Inferior parietal cortex (tissue), 1 donor: ENCODE results near the gene ACSS2.

Experiments used
- DNase-seq: peaks from one replicate; pipeline ENCODE4 v3.0.0-alpha.2; 2016; ENCODE audit errors: extremely low spot score

Gene ACSS2

GRCh38 chr20:34876406-34877282, at the start of gene ACSS2:
TSS of gene ACSS2 (plus strand) at chr20:34876612. CDS start at chr20:34876646, 34 bp downstream.
- DNase-seq, result peak; percentile 78

DNA sequence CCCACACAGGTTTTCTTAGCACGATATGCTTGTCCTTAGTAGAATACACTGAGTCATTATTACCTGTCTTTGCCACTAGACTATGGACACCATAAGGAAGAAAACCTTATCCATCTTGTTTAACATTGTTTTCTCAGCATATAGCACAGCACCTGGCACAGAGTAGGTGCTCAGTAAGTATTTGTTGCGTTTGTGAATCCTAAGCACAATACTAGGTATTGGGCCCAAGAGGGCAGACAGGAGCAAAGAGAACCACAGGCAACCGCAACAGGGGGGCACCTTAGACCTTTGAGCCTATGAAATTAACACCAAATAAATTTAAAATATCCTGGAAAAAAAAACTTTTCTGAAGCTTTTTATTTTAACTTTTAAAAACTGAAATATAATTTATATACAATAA, 47.2 kb upstream of the ACSS2 start:
- no peak for DNase-seq

DNA sequence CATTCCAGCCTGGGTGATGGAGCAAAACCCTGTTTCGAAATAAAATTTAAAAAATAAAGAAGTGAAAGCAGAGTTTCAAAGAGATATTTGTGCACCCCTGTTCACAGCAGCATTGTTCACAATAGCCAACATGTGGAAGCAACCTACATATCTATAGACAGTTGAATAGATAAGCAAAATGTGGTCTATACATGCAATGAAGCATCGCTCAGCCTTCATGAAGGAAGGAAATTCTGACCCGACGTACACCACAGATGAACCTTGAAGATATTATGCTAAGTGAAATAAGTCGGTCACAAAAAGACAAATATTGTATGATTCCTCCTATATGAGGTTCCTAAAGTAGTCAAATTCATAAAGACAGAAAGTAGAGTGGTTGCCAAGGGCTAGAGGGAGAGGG, 44.5 kb upstream of the ACSS2 start:
- no peak for DNase-seq

- peak; percentile 74 for DNase-seq
Observed at GRCh38 chr20:34834459-34834893, 41.9 kb upstream of the ACSS2 start.

- DNase-seq, result no peak
Observed at GRCh38 chr20:34842143-34842542, 34.3 kb upstream of the ACSS2 start.

DNA sequence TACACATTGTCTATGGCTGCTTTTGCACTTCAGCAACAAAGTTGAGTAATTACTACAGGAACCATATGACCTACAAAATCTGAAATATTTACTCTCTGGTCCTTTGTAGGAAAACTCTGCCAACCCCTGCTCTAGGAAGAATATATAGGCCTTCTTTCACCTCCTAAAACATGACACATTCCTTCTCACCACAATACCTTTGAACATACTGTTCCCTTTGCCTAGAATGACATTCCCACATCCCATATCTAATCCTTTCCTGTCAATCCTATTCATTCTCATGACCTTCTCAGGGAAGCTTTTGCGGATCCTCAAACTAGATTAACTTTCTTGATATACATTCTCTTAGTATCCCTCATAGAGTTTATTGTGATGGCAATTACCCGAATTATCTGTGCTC, 33.0 kb upstream of the ACSS2 start:
- DNase-seq, result no peak

GRCh38 chr20:34848597-34848996, 27.8 kb upstream of the ACSS2 start:
- DNase-seq, result no peak

DNA sequence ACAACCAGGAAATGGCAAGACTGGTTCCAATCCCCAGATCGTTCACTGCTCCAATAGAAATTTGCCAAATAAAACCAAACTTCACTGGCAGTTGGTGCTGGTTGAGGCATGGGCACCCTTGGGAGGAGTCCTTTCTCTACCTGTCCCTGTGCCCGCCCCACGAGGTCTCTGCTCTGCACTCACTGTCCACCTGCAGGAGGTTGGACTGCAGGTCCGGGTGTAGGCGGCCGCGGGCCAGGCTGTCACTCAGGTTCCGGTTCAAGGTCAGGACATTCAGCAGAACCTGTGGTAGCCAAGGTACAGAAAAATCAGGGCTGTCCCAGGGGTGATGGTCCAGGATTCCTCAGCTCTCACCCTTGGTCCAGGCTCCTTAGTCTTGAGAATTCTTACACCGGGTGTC, 26.6 kb upstream of the ACSS2 start:
- no peak for DNase-seq

GRCh38 chr20:34850969-34851368, 25.4 kb upstream of the ACSS2 start:
- no peak for DNase-seq

GRCh38 chr20:34852298-34852697, 24.1 kb upstream of the ACSS2 start:
- DNase-seq, result no peak

- no peak for DNase-seq
Observed at GRCh38 chr20:34859367-34859766, 17.0 kb upstream of the ACSS2 start.

DNA sequence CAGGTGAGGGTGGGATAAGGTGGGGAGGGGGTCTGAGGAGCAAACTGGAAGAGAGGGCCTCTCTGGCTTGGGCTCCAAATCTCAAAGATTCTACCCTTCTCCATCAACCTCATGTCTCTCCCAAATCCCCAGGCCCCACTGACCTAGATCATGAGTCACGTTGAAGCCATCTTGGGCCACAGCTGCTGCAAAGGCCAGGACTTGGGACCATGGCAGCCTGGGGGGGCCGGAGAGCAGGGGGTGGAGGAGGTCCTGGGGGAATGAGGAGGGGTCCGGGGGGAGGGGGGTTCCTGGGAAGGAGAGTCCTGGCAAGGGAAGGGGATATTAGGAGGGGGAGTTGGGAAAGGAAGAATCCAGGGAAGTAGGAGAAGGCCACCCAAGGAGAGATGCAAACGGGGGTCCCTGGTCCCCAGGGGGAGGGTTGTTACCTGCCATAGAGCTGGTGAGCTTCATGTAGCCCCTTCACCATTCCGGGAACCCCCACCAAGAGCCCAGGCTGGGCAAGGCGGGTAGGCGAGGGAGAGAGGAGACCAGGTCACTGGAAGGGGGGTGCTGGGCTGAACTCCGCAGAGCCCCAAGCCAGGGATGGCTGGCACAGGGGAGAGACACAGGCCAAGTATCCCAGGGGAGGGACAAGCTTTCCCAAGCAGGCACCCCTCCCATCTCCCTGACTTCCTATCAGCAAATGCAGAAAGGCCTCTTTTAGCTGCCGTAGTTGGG, 16.4 kb upstream of the ACSS2 start:
- DNase-seq, result no peak

GRCh38 chr20:34861386-34862084, 14.9 kb upstream of the ACSS2 start:
- no peak for DNase-seq

- no peak for DNase-seq
Observed at GRCh38 chr20:34862724-34863123, 13.7 kb upstream of the ACSS2 start.

DNA sequence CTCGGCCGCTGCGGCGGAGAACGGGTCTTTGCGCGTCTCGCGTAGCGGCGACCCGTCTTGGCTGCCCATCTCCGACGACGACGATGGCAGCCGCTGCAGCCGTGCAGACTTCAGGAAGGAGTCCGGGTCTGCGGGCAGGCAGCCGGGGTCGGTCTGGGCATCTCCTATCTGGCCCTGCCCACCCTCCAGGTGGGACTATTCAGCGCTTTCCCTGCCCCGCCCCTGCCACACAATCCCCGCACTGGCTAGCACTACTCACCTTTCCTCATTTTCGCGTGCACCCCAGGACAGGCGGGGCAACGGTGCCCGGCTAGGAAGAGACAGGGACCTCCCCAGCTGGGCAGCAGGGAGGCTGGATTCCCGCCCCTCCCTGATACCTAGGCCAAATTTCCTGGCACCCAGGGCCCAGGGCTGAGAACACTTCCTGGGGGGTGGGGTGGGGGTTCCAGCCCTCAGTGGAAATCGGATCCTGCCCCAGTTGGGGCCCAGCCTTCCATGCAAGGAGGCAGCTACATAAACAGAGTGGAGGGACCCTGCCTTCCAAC, 12.9 kb upstream of the ACSS2 start:
- DNase-seq, result no peak

DNA sequence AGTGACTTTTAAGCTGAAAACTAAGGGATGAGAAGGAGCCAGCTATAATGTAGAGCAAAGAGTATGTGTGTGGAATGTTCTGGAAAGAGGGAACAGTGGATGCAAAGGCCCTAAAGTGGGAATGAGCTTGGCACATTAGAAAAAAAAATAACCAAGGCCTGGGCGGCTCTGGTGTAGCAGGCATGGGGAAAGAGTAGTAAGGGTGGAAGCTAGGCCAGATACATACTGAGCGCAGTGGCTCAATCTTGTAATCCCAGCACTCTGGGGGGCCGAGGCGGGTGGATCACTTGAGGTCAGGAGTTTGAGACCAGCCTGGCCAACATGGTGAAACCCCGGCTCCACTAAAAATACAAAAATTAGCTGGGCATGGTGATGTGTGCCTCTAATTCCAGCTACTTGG, 12.2 kb upstream of the ACSS2 start:
- no peak for DNase-seq

DNA sequence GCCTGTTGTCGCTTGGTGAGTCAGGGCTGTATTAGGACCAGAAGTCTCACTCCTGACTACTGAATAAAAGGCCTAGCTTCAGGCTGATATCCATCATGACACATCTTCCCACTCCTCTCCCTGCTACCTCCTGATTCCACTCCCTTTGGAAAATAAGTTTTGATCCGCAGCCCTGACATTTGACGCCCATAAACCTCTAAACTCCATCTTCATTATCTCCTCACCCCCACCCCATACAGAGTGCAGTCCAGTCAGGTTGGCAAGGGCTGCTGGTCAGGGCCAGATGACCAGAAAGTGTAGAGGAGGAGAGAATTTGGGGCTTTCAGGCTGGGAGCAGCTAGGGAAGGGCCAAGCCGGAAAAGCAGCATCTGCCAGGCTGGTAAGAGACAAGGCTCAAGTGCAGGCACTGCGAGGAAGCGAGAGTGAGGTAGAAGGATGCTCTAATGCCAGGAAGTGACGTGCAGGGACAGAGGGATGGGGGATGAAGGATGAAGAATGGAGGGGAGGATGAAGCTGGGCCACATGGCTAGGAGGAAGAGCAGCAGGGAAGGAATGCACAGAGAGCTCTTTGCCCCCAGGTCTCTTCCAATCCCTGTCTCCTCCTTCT, 5.0 kb upstream of the ACSS2 start:
- peak; percentile 47 for DNase-seq

DNA sequence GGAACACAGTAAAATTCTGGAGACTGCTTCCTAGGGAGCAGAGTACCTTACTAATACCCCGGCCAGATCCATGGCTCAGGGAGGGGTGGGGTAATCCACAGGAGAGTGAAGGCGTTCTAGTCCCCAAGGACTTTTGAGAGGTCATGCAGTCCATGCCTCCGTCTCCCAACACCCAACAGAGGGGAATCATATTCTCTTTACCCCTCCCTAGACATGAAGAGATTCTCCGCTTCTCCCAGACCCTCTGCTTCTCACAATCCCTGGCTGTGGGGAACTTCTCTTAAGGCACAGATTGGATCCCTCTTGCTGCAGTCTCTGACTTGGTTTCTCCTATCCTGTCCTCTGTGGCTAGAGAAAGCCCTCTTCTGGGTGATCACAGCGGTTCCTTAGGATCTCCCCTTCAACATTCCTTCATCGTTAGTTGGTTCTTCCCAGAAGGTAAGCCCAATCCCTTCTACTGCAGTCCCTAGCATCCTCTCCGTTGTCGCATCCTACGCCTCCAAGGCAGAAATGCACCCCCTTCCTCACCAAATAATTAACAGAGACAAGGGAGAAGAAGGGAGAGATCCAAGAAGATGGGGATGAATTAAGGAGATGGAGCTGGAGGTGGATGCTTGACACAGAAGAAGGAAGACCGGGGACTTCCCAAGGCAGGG, 4.3 kb upstream of the ACSS2 start:
- peak; percentile 25 for DNase-seq

GRCh38 chr20:34872622-34873224, 3.7 kb upstream of the ACSS2 start, which contains the start of gene GGT7:
TSS of gene GGT7 (minus strand) at chr20:34872856. CDS start at chr20:34872815, 41 bp downstream.
- DNase-seq, result peak; percentile 76

DNA sequence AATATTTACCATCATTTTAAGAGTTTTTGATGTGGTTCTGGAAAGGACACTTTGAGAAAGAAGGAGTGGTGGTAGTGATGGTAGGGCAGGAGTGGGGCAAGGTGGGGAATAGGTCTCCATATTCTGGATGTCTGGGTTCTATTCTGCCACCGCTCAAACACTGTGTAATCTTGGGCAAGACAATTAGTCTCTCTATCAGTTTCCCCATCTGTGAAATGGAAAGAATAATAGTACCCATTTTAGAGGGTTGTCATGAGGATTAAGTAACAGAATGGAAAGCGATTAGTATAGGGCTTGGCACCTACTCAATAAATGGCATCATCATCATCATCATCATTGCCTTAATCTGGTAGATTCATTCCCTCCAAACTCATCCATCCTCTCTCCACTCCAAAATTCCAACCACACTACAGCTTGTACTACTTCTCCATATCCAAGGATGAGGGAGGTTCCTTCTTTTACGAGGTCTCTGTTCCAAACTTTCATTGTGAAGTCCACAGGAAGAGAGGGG, 2.8 kb upstream of the ACSS2 start:
- DNase-seq, result no peak
